Lung (tissue), 12 donors: ENCODE data around the gene ANKFY1. TPM values are rescaled to one million over a fixed set of nuclear protein-coding genes. Genes with fewer than 3 reads are reported as not detected.

Experiments
- ATAC-seq: fragments of 200-7000 bp; cut with Tn5 transposase; one replicate; pipeline ENCODE4 v1.9.1; 2020; ENCODE audit warnings: moderate number of reproducible peaks; ENCODE audit not compliant: insufficient read depth, low FRiP score
- DNase-seq, 3 donors: peaks; one replicate each; pipeline ENCODE4 v3.0.0-alpha.2; 2013 to 2017
- H3K27ac ChIP-seq, 2 donors: one replicate each; pipeline ENCODE4 v1.5.1; 2013; ENCODE audit warnings: mild to moderate bottlenecking in 2 of 2, moderate library complexity in 2 of 2, control low read depth in 1 of 2, inconsistent platforms in 1 of 2, low read depth in 1 of 2, low read length in 1 of 2
- H3K27me3 ChIP-seq, 3 donors: one replicate each; pipeline ENCODE4 v1.5.1; 2013; ENCODE audit warnings: low read length in 2 of 3; ENCODE audit not compliant: control insufficient read depth in 3 of 3, insufficient read depth in 3 of 3
- H3K36me3 ChIP-seq, 4 donors: one replicate each; pipeline ENCODE4 v1.5.1; 2013; ENCODE audit warnings: low read length in 4 of 4, mild to moderate bottlenecking in 1 of 4, moderate library complexity in 1 of 4; ENCODE audit not compliant: control insufficient read depth in 4 of 4, insufficient read depth in 4 of 4
- H3K4me1 ChIP-seq, 5 donors: one replicate each; pipeline ENCODE4 v1.5.1; 2013; ENCODE audit warnings: low read length in 5 of 5, mild to moderate bottlenecking in 2 of 5, moderate library complexity in 1 of 5; ENCODE audit not compliant: control insufficient read depth in 5 of 5, insufficient read depth in 5 of 5
- H3K4me3 ChIP-seq: one replicate; pipeline ENCODE4 v1.5.1; 2013; ENCODE audit warnings: mild to moderate bottlenecking, control low read depth, moderate library complexity
- H3K9ac ChIP-seq, 2 donors: one replicate each; pipeline ENCODE4 v1.5.1; 2013; ENCODE audit warnings: low read length in 2 of 2, control low read depth in 1 of 2; ENCODE audit not compliant: insufficient read depth in 1 of 2
- H3K9me3 ChIP-seq, 4 donors: one replicate each; pipeline ENCODE4 v1.5.1; 2013; ENCODE audit warnings: low read length in 3 of 4, mild to moderate bottlenecking in 1 of 4, moderate library complexity in 1 of 4; ENCODE audit not compliant: control insufficient read depth in 4 of 4, insufficient read depth in 3 of 4
- WGBS, 2 donors: extraction: QIAGEN DNeasy Blood & Tissue Kit; methylation state at CpG; one replicate each; pipeline ENCODE4 v1.1.7; 2013; 5-methylcytosine and 5-hydroxymethylcytosine counted together
- polyA plus RNA-seq, 2 donors: library from polyadenylated mRNA; stranded (reverse); fragments of 200-250 nt; gene quantifications; one replicate each; pipeline ENCODE4 v1.2.1, GENCODE V29; 2013
- total RNA-seq, 2 donors: library from RNA; depleted of rRNA in 1 of 2; stranded (reverse); fragments of >200 nt in 1 of 2; gene quantifications; one replicate each; pipeline ENCODE4 v1.2.1, GENCODE V29; 2014 to 2021
- TF ChIP-seq, protein P1 (sequence below): IDR thresholded peaks from 2 replicates; pipeline ENCODE4 v1.5.1; 2012; ENCODE audit warnings: mild to moderate bottlenecking; ENCODE audit errors: control extremely low read depth, extremely low read depth
- donor health status: control.
- donor health status: control.
- donor health status: Bipolar disorder and iron deficiency.
- donor health status: healthy.
- donor health status: DM: yes; HTN: yes; CAD: no.

The ANKFY1 gene
- total and polyA plus RNA-seq, 4 donors: 11.4 to 60.2 (median 38.8) TPM

DNA sequence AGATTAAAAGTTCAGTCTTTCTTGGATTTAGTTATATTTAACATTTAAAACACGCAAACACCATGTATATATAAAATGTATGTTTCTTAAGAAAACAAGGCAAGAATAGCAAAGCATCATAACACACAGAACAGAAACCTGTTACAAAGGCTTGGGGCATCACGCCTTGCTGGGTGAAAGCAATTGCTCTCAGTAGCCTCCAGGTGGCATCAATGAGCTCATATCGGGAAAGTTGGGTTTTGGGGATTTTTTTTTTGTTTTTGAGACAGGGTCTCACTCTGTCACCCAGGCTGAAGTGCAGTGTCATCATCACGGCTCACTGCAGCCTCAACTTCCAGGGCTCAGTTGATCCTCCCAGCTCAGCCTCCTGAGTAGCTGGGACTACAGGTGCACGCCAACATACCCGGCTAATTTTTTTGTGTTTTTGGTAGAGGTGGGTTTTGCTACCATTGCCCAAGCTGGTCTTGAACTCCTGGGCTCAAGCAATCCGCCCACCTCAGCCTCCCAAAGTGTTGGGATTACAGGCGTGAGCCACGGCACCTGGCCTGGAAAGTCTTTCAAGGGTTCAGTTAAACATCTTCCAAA lies 63.9 kb downstream of the ANKFY1 start:
- Histone ChIP-seq H3K36me3 (peaks cover 0 to 19% (median 12%) of the 10 kb centered on the region in 4 donors), H3K9me3 (no peaks in the 10 kb centered on the region), H3K4me3 (no peak overlapping the region), H3K27me3 (no peaks in the 10 kb centered on the region), H3K9ac (no peak overlapping the region), H3K4me1 (peaks cover 0 to 2% (median 0%) of the 10 kb centered on the region in 5 donors), H3K27ac (no peak overlapping the region)
- ATAC-seq (no peak), DNase-seq (peak in 2 of 3 donors; percentile 43 to 45)
- 67 to 70% methylated on average over 9 of the region's 9 CpGs for WGBS, 2 donors
- TF ChIP-seq, protein P1, sequence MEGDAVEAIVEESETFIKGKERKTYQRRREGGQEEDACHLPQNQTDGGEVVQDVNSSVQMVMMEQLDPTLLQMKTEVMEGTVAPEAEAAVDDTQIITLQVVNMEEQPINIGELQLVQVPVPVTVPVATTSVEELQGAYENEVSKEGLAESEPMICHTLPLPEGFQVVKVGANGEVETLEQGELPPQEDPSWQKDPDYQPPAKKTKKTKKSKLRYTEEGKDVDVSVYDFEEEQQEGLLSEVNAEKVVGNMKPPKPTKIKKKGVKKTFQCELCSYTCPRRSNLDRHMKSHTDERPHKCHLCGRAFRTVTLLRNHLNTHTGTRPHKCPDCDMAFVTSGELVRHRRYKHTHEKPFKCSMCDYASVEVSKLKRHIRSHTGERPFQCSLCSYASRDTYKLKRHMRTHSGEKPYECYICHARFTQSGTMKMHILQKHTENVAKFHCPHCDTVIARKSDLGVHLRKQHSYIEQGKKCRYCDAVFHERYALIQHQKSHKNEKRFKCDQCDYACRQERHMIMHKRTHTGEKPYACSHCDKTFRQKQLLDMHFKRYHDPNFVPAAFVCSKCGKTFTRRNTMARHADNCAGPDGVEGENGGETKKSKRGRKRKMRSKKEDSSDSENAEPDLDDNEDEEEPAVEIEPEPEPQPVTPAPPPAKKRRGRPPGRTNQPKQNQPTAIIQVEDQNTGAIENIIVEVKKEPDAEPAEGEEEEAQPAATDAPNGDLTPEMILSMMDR: peak; percentile 48

DNA sequence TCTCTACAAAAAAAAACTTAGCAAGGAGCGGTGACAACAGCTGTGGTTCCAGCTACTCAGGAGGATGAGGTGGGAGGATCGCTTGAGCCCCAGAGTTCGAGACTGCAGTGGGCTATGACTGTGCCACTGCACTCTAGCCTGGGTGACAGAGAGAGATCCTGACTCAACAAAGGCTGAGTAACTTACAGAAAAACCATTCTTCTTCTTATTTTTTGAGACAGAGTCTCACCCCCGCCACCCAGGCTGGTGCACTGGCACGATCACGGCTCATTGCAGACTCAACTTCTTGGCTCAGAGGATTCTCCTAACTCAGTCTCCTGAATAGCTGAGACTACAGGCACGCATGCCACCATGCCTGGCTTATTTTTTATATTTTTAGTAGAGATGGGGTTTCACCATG lies 64.8 kb downstream of the ANKFY1 start:
- no peak overlapping the region for H3K9ac ChIP-seq
- DNase-seq (no peak), ATAC-seq (no peak)
- H3K9me3 ChIP-seq: no peaks in the 10 kb centered on the region
- 90 to 96% methylated on average over 7 of the region's 7 CpGs for WGBS, 2 donors
- no peaks in the 10 kb centered on the region for H3K27me3 ChIP-seq
- peaks cover 0 to 21% (median 13%) of the 10 kb centered on the region in 4 donors for H3K36me3 ChIP-seq
- no peak overlapping the region for H3K4me3 ChIP-seq
- TF ChIP-seq, protein P1: no peak
- no peak overlapping the region for H3K27ac ChIP-seq
- H3K4me1 ChIP-seq: no peaks in the 10 kb centered on the region

DNA sequence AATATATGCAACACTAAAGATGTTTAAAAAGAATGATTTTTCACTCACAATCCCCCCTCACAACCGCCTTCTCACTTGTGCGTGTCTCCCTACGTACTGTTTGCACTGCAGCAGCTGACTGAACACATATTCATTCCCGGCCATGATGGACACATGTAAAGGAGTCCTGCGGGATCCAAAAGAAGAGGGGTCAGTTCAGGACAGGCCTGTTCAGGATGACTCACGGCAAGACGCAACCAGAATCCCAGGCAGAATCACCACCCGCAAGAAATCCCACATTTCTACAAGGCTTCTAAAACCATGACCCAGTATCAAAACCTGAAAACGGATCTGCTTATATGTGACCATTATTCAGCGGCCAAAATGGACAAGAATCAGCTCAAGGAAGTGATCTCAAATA lies 68.5 kb downstream of the ANKFY1 start:
- Histone ChIP-seq H3K36me3 (peaks cover 0 to 21% (median 12%) of the 10 kb centered on the region in 4 donors), H3K27ac (no peak overlapping the region)

More for the DNA sequence above, 68.5 kb downstream of the ANKFY1 start:
- H3K4me1 ChIP-seq: no peaks in the 10 kb centered on the region
- no peak overlapping the region for H3K4me3 ChIP-seq
- 92 to 97% methylated on average over 10 of the region's 10 CpGs for WGBS, 2 donors
- DNase-seq: no peak
- no peak for ATAC-seq
- H3K9ac ChIP-seq: no peak overlapping the region
- TF ChIP-seq, protein P1: no peak
- no peaks in the 10 kb centered on the region for H3K27me3 ChIP-seq
- H3K9me3 ChIP-seq: no peaks in the 10 kb centered on the region
